ENCODE results near the gene CISD1. TPM values are rescaled to one million over a fixed set of nuclear protein-coding genes. Genes with fewer than 3 reads are reported as not detected.

The CISD1 gene
- total and polyA plus RNA-seq, 2 of the 4 experiments (the other 2 are of a cell fraction), result 28.2 to 34.6 TPM

DNA sequence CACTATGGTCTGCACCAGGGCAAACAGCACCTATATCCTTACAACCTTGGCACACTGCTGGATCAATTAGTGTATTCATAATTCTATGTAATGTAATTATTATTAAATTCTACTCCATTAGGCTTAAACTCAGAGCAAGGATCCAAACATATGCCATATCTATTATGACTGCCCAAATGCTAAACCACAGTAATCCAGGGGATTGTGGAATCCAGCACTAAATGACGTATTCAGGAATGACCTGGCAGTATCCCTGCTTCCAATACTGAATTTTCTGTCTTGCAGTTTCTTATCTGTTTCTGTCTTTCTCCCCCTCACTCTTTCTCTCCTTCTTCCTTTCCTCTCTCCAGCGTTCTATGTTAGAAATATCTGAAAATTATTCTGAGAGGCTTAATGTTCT, 49.4 kb downstream of the CISD1 start:
- BruUV-seq (replicated peaks), result no TSS peak

More for the DNA sequence above, 49.4 kb downstream of the CISD1 start:
- POLR2A ChIA-PET (ENCODE audit: unreplicated experiment), result no interaction called here
- CTCF ChIA-PET, result no interaction called here
- H3K27me3 ChIP-seq (ENCODE audit: control insufficient read depth, insufficient read depth, low read length), result peaks cover 2% of the 10 kb centered on the region; the same call in 1 of the 2 replicates
- H2BK20ac ChIP-seq (ENCODE audit: low read depth, low read length), result no peak overlapping the region
- H3K23ac ChIP-seq (ENCODE audit: low read depth, low read length), result no peak overlapping the region
- no peaks in the 10 kb centered on the region for H3K9me3 ChIP-seq (ENCODE audit: control insufficient read depth, insufficient read depth, low read length)
- H3K79me1 ChIP-seq (ENCODE audit: low read depth in 1 of 2, low read length in 2 of 2), result no peaks in the 10 kb centered on the region
- in situ Hi-C loops (cut with MboI; ENCODE audit: low sequenced_read_pairs), result no loop called here
- peak; percentile 15 for DNase-seq
- H3K18ac ChIP-seq (ENCODE audit: low read depth, low read length), result no peak overlapping the region
- H4K8ac ChIP-seq (ENCODE audit: low read depth in 2 of 2, low read length in 2 of 2), result no peak overlapping the region
- no peak overlapping the region for H3K14ac ChIP-seq (replicated peaks; ENCODE audit: low read depth, low read length)
- no peak overlapping the region for H4K91ac ChIP-seq (ENCODE audit: insufficient read depth, low read depth, low read length)
- dilution Hi-C loops (cut with HindIII; ENCODE audit: low sequenced_read_pairs, unreplicated experiment), result loop anchor here (25.0 kb wide), 1 partner anchor 131 kb away; no protein-coding TSS in a partner anchor
- no peak overlapping the region for H4K5ac ChIP-seq (ENCODE audit: low read depth, low read length)
- H4K20me1 ChIP-seq (ENCODE audit: insufficient read depth, low read length), result no peaks in the 10 kb centered on the region
- H2BK120ac ChIP-seq (ENCODE audit: low read depth, low read length), result no peak overlapping the region
- H3K56ac ChIP-seq (ENCODE audit: extremely low read depth, insufficient read depth, low read length), result no peak overlapping the region
- no peak for TF ChIP-seq MAFK (IDR thresholded peaks at IDR 0.05; ENCODE audit: low read depth, low read length)
- TF ChIP-seq, protein P1, sequence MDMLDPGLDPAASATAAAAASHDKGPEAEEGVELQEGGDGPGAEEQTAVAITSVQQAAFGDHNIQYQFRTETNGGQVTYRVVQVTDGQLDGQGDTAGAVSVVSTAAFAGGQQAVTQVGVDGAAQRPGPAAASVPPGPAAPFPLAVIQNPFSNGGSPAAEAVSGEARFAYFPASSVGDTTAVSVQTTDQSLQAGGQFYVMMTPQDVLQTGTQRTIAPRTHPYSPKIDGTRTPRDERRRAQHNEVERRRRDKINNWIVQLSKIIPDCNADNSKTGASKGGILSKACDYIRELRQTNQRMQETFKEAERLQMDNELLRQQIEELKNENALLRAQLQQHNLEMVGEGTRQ (IDR thresholded peaks at IDR 0.05; ENCODE audit: low read depth, low read length), result no peak
- TF ChIP-seq SMC3 (IDR thresholded peaks at IDR 0.05; ENCODE audit: low read depth, low read length), result no peak
- H3K27ac ChIP-seq (ENCODE audit: insufficient read depth, low read length), result no peak overlapping the region
- H3K4me3 ChIP-seq (ENCODE audit: insufficient read depth, low read depth, low read length), result no peak overlapping the region
- no peak overlapping the region for H3K9ac ChIP-seq (ENCODE audit: low read depth, low read length)
- H2AK9ac ChIP-seq (replicated peaks; ENCODE audit: low read depth, low read length, poor library complexity), result no peak overlapping the region
- no peaks in the 10 kb centered on the region for H3K36me3 ChIP-seq (ENCODE audit: control insufficient read depth, insufficient read depth, low read length)
- H2AFZ ChIP-seq (replicated peaks; ENCODE audit: low read length, poor library complexity), result no peak overlapping the region
- no peak overlapping the region for H3K4ac ChIP-seq (ENCODE audit: low read depth, low read length)
- intact Hi-C loops (cut with micrococcal nuclease), result no loop called here
- no peak overlapping the region for H2BK5ac ChIP-seq (ENCODE audit: low read depth, low read length, poor library complexity, severe bottlenecking)
- no CpG with 5 or more reads among the region's 2 CpGs for WGBS, 2 experiments (ENCODE audit: extremely low coverage in 2 of 2, insufficient read length in 1 of 2)
- no peak for ATAC-seq (ENCODE audit: low read depth)
- no peak overlapping the region for H2AK5ac ChIP-seq (ENCODE audit: low read depth, low read length)
- no peak overlapping the region for H2BK15ac ChIP-seq (ENCODE audit: low read depth, low read length)
- H3K4me2 ChIP-seq (ENCODE audit: low read depth, low read length), result no peak overlapping the region
- H3K4me1 ChIP-seq (ENCODE audit: control insufficient read depth, insufficient read depth, low read length), result no peaks in the 10 kb centered on the region
- no peaks in the 10 kb centered on the region for H3K9me1 ChIP-seq (ENCODE audit: insufficient read depth, low read length)
